HG02623 (cell line): Measurements from ENCODE around the gene MFRP.
"Not testable (repeated sequence)": the region's sequence is repeated elsewhere in the genome, so short reads cannot be mapped to it uniquely, and the experiment has no call there.

Source experiments
- ATAC-seq: cut with Tn5 transposase; IDR thresholded peaks from one replicate; pipeline ENCODE4 v1.9.1; 2021; ENCODE audit warnings: moderate library complexity; ENCODE audit not compliant: unreplicated experiment

MFRP gene

GRCh38 chr11:119346605-119347004 lies at the start of gene MFRP:
MFRP (minus strand) TSS chr11:119346705; CDS start chr11:119346513, 192 bp downstream.
- ATAC-seq = no peak

DNA sequence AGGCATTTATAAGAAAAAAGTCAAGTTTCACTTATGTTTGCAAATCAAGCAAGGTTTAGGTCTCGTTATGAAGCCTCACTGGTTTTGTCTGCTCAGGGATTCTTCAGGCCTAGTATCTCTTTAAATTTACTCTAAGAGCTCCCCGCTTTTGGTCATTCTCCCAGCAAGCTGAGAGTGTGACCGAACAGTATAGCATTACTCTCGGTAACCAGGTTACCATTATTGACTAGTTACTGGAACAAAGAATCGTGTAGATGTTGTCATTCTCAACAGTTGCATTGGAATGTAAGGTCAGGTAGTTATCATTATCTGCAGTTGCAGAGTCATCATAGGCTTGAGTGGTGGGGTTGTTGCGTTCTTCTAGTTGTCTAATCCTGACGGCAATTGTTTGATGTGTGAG lies 44.8 kb upstream of the MFRP start:
- no peak for ATAC-seq

GRCh38 chr11:119389611-119390254 lies 43.2 kb upstream of the MFRP start:
- ATAC-seq = no peak

GRCh38 chr11:119388103-119388502 lies 41.6 kb upstream of the MFRP start:
- no peak for ATAC-seq

DNA sequence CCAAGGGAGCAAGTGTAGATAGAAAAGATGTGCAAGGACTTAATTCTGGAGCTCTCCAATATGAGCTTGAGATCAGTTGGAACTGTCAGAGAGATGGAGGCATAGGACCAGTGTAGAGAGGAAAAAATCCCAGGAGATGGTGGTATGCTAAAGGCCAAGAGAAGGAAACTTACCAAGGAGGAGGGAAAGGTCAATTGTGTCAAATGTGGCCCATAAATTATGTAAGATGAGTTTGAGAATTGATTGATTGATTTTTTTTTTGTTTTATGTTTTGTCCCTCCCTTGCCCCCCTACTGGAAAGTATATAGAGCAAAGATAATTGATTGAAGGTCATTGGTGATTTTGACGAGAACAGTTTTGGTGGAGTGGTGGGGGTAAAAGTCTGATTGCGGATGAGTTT lies 37.8 kb upstream of the MFRP start:
- ATAC-seq = no peak

DNA sequence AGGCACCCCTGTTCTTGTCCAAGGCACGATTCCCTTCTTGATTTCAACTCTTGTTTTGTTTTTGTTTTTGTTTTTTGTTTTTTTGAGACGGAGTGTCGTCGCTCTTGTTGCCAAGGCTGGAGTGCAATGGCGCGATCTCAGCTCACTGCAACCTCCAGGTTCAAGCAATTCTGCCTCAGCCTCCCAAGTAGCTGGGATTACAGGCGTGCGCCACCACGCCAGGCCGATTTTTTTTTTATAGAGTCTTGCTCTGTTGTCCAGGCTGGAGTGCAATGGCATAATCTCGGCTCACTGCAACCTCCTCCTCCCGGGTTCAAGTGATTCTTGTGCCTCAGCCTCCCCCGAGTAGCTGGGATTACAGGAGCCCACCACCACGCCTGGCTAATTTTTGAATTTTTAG lies 36.0 kb upstream of the MFRP start:
- not testable (repeated sequence) for ATAC-seq

DNA sequence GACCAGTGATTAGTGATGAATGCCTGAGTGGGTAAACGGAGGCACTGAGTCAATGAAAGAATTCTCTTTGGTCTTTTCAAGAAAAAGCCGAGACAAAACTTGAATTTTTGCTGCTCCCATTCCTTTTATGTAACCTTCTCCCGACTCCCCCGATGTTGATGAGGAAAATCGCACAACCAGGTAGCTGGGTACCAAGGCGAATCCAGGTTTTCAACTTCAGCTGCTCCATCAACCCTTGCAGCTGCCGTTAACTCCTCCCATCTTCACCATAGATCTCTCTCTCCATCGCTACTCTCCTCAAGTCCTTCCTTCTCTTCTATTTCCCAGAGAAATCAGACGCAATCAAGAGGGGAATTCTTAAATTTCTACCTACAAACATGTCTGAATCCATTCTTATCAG lies 35.6 kb upstream of the MFRP start:
- ATAC-seq = no peak

DNA sequence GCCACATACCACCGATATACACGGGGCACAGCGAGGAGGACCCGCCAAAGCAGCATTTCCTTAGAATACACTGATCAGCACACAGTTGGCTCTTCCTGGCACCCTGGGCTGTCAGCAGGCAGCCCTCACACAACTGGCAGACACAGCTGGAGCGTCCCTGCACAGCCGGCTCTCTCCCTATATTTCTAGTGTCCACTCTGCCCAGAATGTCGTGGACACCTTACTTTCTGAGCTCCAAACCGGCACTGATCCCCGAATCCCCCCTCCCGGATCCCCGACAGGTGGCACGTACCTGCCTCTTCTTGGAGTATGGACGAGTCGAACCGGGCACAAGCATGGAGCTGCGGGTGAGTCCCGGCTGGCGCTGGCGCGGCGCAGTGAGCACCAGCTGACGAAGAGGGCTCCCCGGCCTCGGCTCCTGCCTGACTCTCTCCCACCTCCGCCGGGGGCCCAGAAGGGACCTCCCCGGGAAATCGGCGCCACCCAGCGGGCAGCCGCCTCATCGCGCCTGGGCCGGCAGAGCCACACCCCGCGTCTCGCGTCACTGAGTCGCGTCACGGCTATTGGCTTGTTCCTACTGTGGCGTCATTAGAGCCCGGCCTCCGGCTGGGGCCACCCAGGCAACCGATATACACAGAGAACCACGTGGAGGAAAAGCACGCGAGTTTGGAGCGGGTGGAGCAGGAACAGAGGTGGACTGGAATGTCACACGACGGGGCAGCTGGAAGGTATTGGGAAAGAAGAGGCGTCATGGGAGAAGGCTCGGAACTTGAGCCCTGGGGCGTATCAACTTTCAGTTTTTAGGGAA lies 34.9 kb upstream of the MFRP start, which contains the start of gene USP2:
TSS of gene USP2 (minus strand) at position 510 of the 808 bp plus-strand sequence. CDS start 8,210 bp downstream, outside the sequence.
- ATAC-seq = peak; percentile 94

- ATAC-seq = no peak
These were observed 34.3 kb upstream of the MFRP start for GRCh38 chr11:119380827-119381180.

DNA sequence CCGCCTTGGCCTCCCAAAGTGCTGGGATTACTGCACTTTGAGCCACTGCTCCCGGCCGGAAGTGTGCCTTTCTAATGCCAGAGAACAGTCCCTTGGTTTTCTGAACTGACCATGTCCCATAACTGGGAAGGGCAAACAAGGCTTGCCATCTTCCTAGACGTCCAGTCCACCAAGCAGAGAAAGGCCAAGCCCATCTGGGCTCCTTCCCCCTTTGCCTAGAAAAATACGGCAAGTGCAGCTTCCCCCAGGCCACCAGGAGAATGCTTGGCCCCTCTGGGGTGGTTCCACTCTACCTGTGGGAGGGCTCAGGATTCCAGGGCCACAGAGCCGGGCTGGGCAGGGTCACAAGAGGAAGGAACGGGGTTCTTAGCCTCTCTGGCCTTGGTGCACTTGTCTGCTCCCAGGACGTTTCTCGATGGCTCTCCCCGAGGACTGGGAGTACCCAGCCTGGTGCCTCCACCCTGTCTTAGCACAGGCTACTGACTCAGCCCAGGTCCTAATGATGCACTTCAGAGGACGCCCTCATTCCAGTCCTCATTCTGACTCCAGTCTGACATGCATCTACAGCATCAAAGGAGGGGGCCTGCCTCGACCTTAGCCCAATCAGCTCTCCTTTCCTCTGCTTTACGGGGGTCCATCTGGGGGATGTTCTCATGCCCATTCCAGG lies 33.8 kb upstream of the MFRP start:
- ATAC-seq = no peak

- ATAC-seq = no peak
These were observed 32.5 kb upstream of the MFRP start for GRCh38 chr11:119378851-119379465.

GRCh38 chr11:119377961-119378667 lies 31.6 kb upstream of the MFRP start:
- ATAC-seq = no peak

GRCh38 chr11:119377112-119377901 lies 30.8 kb upstream of the MFRP start:
- ATAC-seq = no peak

DNA sequence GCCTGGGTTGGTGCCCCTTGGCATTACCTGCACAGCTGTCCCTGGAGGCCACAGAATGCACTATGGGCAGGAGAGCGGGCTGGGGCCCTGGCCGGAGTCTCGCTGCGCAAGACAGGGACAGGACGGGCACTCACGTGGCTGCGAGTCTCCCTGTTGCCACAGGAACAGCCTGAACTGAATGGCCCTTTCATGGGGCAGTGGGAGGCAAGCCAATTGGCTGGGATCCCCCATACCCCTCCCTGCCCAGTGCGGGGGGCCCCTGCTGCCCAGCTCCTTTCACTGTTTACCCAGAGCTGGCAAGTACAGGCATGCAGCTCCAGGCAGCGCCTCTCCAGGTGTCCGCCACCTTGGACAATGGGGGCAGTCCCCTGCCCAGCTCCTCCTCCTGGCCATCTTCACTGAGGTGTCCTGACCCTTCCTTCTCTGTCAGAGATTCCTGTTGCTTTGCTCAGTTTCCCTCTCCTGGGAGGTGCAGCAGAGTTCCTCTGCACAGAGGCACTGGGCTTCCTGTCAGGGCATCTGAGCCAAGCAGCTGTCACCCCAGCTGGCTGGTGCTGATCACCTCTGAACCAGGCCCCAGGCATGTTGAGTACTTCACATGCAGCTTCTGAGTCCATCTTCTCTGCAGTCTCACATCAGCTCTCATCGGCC lies 29.8 kb upstream of the MFRP start:
- no peak for ATAC-seq

DNA sequence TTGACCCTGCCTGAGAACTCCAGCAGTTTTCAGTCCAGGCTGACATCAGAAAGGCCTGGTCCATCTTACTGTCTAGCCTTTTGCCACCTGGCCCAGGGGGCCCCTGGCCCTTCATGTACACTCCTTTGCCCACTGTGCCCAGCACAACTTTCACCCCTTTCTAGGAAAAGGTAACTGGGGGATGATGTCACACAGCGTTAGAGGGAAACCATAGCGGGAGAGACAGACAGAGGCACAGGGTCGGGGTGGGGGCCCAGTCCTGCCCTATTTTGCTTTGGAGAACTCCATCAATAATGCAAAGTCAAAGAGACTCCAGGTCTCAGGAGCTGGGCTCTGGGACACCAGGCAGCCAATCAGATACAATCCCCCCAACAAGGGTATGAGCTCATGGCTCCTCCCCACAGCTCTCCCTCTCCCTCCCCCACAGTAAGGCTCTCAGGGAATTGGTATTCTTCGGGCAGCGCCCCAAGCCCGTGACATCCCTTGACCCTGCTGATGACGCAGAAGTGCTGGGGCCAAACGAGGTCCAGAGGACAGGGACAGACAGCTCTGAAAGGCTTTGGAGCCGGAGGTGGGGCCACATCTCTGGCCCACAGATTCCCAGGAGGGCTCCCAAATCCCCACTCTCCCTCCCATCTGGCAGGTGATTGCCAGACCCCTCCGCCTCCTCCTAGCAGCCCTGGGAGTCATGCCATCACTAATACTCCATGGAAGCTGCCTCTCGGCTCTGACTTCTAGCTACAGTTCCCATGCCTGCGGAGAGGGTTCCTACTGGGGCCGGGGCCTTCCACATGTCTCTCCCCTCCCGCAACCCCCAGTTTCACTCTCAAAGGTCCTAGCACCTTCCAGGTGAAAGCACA lies 29.1 kb upstream of the MFRP start:
- no peak for ATAC-seq

- no peak for ATAC-seq
These were observed 28.3 kb upstream of the MFRP start for GRCh38 chr11:119374632-119375336.

DNA sequence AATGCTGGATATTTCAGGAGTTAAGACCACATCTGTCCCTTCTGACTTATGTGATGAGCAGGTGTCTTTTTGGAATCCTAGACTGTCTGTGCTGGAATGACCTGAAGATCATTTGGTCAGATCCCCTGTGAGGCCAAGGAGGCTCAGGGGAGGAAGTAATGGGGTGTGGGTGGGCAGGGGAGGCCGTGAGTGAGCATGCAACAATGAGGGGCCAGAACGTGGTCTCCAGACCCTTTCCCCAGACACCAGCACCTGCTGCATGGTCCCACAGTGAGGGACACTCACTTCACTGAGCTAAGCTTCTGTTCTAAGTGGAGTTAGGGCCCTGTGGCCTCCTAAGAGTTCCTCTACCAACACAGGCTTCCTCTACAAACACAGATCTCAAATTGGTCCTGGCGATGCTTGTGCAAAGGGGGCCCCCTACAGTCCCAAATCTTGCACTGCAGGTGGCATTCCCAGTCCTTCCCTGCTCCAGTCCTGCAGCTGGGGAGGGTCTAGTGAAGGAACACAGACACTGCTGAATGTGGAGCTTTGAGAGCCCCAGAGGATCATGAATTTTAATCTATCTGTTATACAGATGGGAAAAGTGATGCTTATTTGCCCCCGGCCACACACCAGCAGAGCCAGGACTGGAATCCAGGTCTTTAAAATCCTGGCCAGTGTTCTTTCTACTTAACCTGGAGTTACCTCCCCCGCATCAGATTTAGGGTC lies 27.6 kb upstream of the MFRP start:
- ATAC-seq = no peak
